ENCODE results near the gene TAF7. TPM values are rescaled to one million over a fixed set of nuclear protein-coding genes. Genes with fewer than 3 reads are reported as not detected.
"Not testable (repeated sequence)": the region's sequence is repeated elsewhere in the genome, so short reads cannot be mapped to it uniquely, and the experiment has no call there.

Gene TAF7
- total RNA-seq, 1 donor from 2014 or later = 86.7 TPM

DNA sequence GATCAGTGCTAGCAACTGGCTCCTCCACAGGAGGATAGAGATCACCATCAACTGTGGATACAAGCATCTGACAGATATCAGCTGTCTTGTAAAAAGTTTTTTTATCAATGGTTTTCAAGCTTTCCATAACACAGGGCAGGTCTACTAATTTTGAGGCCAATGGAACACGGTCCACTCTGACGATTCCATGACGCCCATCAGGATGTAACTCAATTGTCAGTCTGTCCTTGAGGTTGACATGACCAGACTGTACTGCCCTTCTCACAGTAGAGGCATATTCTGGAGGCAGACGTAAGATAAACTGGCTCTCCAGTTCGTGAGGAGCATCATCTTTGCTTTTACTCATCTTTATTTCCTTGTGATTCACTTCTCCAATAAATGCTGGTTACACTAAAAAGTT is 885 bp downstream of the TAF7 start:
- ChIA-PET CTCF (interaction anchor here (0.8 to 2.0 kb wide), 15 partner anchors 8 to 650 kb away, joined by 3 to 17 read pairs (median 5); partner anchors contain the start of genes PCDHGA1, PCDHGA10, PCDHGA12 and PCDHGB3), POLR2A (interaction anchor here (1.0 to 2.0 kb wide), 16 partner anchors 15 to 620 kb away, joined by 3 to 24 read pairs (median 5); partner anchors contain the start of genes DELE1, DIAPH1, FCHSD1 and HDAC3)
- ATAC-seq (ENCODE audit: low read depth) = no peak
- peaks cover 60% of the 10 kb centered on the region for H3K36me3 Mint-ChIP-seq (ENCODE audit: low read depth)
- intact Hi-C loops (cut with micrococcal nuclease) = loop anchor here (1.0 to 10.0 kb wide), 9 partner anchors 59 to 1035 kb away; partner anchors contain the start of genes DIAPH1, GNPDA1, HDAC3 and IK
- TF ChIP-seq, protein P1, sequence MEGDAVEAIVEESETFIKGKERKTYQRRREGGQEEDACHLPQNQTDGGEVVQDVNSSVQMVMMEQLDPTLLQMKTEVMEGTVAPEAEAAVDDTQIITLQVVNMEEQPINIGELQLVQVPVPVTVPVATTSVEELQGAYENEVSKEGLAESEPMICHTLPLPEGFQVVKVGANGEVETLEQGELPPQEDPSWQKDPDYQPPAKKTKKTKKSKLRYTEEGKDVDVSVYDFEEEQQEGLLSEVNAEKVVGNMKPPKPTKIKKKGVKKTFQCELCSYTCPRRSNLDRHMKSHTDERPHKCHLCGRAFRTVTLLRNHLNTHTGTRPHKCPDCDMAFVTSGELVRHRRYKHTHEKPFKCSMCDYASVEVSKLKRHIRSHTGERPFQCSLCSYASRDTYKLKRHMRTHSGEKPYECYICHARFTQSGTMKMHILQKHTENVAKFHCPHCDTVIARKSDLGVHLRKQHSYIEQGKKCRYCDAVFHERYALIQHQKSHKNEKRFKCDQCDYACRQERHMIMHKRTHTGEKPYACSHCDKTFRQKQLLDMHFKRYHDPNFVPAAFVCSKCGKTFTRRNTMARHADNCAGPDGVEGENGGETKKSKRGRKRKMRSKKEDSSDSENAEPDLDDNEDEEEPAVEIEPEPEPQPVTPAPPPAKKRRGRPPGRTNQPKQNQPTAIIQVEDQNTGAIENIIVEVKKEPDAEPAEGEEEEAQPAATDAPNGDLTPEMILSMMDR (IDR thresholded peaks at IDR 0.05) = no peak
- DNase-seq = no peak
- peaks cover 28% of the 10 kb centered on the region for H3K9me3 Mint-ChIP-seq
- H3K27me3 Mint-ChIP-seq = no peaks in the 10 kb centered on the region
- H3K27ac Mint-ChIP-seq = no peak overlapping the region
- peak overlapping the region; percentile 99 for H3K4me3 Mint-ChIP-seq
- peaks cover 33% of the 10 kb centered on the region for H3K4me1 Mint-ChIP-seq

DNA sequence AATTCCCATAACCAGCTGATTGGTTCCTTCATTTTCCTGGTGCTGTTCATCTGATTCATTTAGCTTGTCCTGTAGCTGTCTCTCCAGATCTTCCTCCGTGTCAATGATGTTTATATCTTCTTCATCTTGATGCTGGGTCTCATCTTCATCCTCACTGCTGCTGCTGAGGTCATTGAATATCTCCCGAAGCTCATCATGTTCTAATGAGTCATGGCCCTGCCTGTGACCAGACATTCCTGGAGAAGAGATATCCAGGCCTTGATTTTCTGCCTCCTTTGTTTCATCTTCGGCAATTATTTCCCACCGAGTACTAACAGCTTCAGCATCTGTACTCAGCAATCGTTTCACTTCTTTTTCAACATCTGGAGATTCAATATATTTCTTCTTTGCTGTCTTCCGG is 1.4 kb downstream of the TAF7 start:
- intact Hi-C loops (cut with micrococcal nuclease) = no loop called here
- POLR2A ChIA-PET = interaction anchor here (1.4 kb wide), 1 partner anchor 251 kb away, joined by 3 read pairs; no protein-coding TSS in a partner anchor
- Mint-ChIP-seq H3K9me3 (peaks cover 31% of the 10 kb centered on the region), H3K27ac (no peak overlapping the region), H3K27me3 (no peaks in the 10 kb centered on the region), H3K4me1 (peaks cover 33% of the 10 kb centered on the region), H3K4me3 (peak overlapping the region; percentile 66), H3K36me3 (ENCODE audit: low read depth) (peaks cover 65% of the 10 kb centered on the region)
- CTCF ChIA-PET = interaction anchor here (0.8 kb wide), 1 partner anchor 245 kb away, joined by 4 read pairs; no protein-coding TSS in a partner anchor
- TF ChIP-seq, protein P1 (IDR thresholded peaks at IDR 0.05) = no peak
- ATAC-seq (ENCODE audit: low read depth) (no peak), DNase-seq (no peak)

DNA sequence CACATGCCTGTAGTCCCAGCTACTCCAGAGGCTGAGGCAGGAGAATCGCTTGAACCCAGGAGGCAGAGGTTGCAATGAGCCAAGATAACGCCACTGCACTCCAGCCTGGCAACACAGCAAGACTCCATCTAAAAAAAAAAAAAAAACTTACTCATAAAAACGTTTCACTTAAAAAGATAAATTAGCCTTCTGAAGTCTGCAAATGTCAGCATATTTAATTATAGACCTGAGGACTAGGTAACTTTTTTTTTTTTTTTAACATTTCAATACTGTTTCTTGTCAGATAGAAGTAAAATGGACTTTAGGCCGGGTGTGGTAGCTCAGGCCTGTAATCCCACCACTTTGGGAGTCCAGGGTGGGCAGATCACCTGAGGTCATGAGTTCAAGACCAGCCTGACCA is 3.6 kb downstream of the TAF7 start:
- H3K27me3 Mint-ChIP-seq; CTCF ChIA-PET; intact Hi-C loops (cut with micrococcal nuclease); ATAC-seq (ENCODE audit: low read depth); H3K27ac Mint-ChIP-seq; H3K4me3 Mint-ChIP-seq; DNase-seq: not testable (repeated sequence)
- POLR2A ChIA-PET = interaction anchor here (0.7 kb wide), 1 partner anchor 106 kb away, joined by 4 read pairs; no protein-coding TSS in a partner anchor
- Mint-ChIP-seq H3K4me1 (peaks cover 36% of the 10 kb centered on the region), H3K9me3 (peaks cover 43% of the 10 kb centered on the region), H3K36me3 (ENCODE audit: low read depth) (peaks cover 84% of the 10 kb centered on the region)

DNA sequence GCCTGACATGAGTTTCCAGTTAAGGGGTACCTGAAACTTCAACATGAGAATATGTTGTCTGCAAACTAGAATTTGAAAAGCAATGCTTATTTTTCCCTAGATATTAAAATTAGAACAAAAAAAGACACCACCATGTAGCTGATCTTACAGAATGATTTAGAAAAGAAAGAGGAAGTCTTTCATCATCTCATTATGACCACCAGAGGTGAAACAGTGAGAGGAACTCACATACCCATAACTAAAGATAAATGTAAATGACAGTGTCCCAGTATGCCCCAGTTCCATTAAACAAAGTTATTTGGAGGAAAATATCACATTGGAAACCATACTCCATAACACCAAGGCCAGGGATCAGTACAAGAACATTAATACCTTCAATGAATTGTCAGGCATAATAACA is 6.9 kb downstream of the TAF7 start:
- Mint-ChIP-seq H3K9me3 (peaks cover 50% of the 10 kb centered on the region), H3K27me3 (no peaks in the 10 kb centered on the region), H3K4me3 (no peak overlapping the region), H3K36me3 (ENCODE audit: low read depth) (peaks cover 85% of the 10 kb centered on the region), H3K27ac (no peak overlapping the region), H3K4me1 (peaks cover 17% of the 10 kb centered on the region)
- TF ChIP-seq, protein P1 (IDR thresholded peaks at IDR 0.05) = no peak
- DNase-seq (no peak), ATAC-seq (ENCODE audit: low read depth) (no peak)
- ChIA-PET CTCF (interaction anchor here (0.7 kb wide), 1 partner anchor 211 kb away, joined by 3 read pairs; no protein-coding TSS in a partner anchor), POLR2A (no interaction called here)
- intact Hi-C loops (cut with micrococcal nuclease) = no loop called here

DNA sequence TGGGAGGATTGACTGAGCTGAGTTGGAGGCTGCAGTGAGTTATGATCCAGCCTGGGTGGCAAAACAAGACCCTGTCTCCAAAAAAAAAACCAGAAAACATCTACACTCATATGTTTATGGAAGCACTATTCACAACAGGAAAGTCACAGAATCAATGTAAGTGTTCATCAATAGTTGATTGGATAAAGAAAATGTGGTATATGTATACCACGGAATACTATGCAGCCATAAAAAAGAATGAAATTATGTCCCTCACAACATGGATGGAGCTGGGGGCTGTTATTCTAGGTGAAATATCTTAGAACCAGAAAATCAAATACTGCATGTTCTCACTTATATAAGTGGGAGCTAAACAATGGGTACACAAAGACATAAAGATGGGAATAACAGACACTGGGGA is 14.0 kb downstream of the TAF7 start:
- TF ChIP-seq, protein P1 (IDR thresholded peaks at IDR 0.05) = no peak
- H3K4me1 Mint-ChIP-seq = no peaks in the 10 kb centered on the region
- ChIA-PET CTCF (no interaction called here), POLR2A (no interaction called here)
- intact Hi-C loops (cut with micrococcal nuclease) = no loop called here
- H3K27me3 Mint-ChIP-seq = no peaks in the 10 kb centered on the region
- ATAC-seq (ENCODE audit: low read depth) = no peak
- DNase-seq = no peak
- H3K4me3 Mint-ChIP-seq = no peak overlapping the region
- H3K9me3 Mint-ChIP-seq = peaks cover 36% of the 10 kb centered on the region
- H3K36me3 Mint-ChIP-seq (ENCODE audit: low read depth) = peaks cover 56% of the 10 kb centered on the region
- H3K27ac Mint-ChIP-seq = no peak overlapping the region

All from activated B cell treated with CpG ODN at 0.5 μM for 24 hours (primary cell).